Heart left ventricle (tissue), 13 donors: Measurements from ENCODE around the gene IFT27.

Source experiments
- POLR2A ChIP-seq, 2 donors: fragments of 450-650 bp; IDR thresholded peaks; one replicate each; pipeline ENCODE4 v1.6.1; 2017; ENCODE audit warnings: antibody characterized with exemption in 2 of 2, mild to moderate bottlenecking in 2 of 2, moderate library complexity in 2 of 2
- TF ChIP-seq, protein P1 (sequence below), 12 donors: fragments of 200-600 bp; sonication (generic) in 4 of 12; IDR thresholded peaks; one replicate each; pipeline versions ENCODE4 v1.5.0 to v1.8.0; 2018 to 2022; ENCODE audit warnings: antibody characterized with exemption in 12 of 12, mild to moderate bottlenecking in 5 of 12
- donor health status: ischemic (EF 13 %, LVEDD 7.1; RV severe dilation, severe dysfunction).
- donor health status: DM: no; HTN: yes; CAD: no.
- donor health status: DM: no; HTN: no; CAD: no.
- donor health status: ischemic (EF 25% LVEDD 6.9; RV normal size, moderate dysfunction).
- donor health status: ischemic (EF 25% LVEDD 5.7; RV mildly dilated, moderate dysfunction).
- donor health status: ischemic (EF 35%, LVEDD 5.7; RV mildly dilated, moderate dysfunction).
- donor health status: nonischemic (EF 11% LVEDD 7.7; RV severe dilation, severe dysfunction).
- donor health status: DM: yes; HTN: yes; CAD: no.
- donor health status: PGD.
- donor health status: ischemic (EF 29% LVEDD 5.4; RV normal size, mild dysfunction).
- donor health status: nonischemic (EF 23%, LVEDD 6.1; RV moderate dilation, normal function).

- TF ChIP-seq, protein P1, sequence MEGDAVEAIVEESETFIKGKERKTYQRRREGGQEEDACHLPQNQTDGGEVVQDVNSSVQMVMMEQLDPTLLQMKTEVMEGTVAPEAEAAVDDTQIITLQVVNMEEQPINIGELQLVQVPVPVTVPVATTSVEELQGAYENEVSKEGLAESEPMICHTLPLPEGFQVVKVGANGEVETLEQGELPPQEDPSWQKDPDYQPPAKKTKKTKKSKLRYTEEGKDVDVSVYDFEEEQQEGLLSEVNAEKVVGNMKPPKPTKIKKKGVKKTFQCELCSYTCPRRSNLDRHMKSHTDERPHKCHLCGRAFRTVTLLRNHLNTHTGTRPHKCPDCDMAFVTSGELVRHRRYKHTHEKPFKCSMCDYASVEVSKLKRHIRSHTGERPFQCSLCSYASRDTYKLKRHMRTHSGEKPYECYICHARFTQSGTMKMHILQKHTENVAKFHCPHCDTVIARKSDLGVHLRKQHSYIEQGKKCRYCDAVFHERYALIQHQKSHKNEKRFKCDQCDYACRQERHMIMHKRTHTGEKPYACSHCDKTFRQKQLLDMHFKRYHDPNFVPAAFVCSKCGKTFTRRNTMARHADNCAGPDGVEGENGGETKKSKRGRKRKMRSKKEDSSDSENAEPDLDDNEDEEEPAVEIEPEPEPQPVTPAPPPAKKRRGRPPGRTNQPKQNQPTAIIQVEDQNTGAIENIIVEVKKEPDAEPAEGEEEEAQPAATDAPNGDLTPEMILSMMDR (IDR thresholded peaks at IDR 0.05): peak; percentile 87 to 97 (median 91)
- no peak for TF ChIP-seq POLR2A (IDR thresholded peaks at IDR 0.05)
Observed at GRCh38 chr22:36781656-36782627, 6.0 kb upstream of the IFT27 start.
